Keratinocyte (primary cell): Measurements from ENCODE around the gene DIP2C. TPM values are rescaled to one million over a fixed set of nuclear protein-coding genes. Genes with fewer than 3 reads are reported as not detected.

Experiments used
- DNase-seq: peaks from one replicate; pipeline ENCODE4 v3.0.0-alpha.2; 2011; ENCODE audit warnings: low read depth, missing footprints, low spot score
- FAIRE-seq: peaks from 2 replicates; lab custom pipeline; 2011; peaks lifted over from hg19 to GRCh38; lab: Jason Lieb, UNC
- H2AFZ ChIP-seq: 2 replicates; pipeline ENCODE4 v1.6.0; 2012; ENCODE audit warnings: low read length, control low read depth, inconsistent platforms; ENCODE audit not compliant: control insufficient read depth
- H3K27ac ChIP-seq: 2 replicates; pipeline ENCODE4 v1.5.1; 2011; ENCODE audit warnings: low read length; ENCODE audit not compliant: control insufficient read depth, insufficient read depth
- H3K27me3 ChIP-seq: 3 replicates; pipeline ENCODE4 v1.6.0; 2011; ENCODE audit warnings: low read length; ENCODE audit not compliant: control insufficient read depth, insufficient read depth; ENCODE audit errors: extremely low read depth
- H3K36me3 ChIP-seq, 2 experiments: 2 replicates in 1 of 2; 3 replicates in 1 of 2; pipeline ENCODE4 v1.5.1; 2011; ENCODE audit warnings: low read length in 2 of 2, mild to moderate bottlenecking in 1 of 2; ENCODE audit not compliant: control insufficient read depth in 2 of 2, insufficient read depth in 2 of 2; ENCODE audit errors: extremely low read depth in 1 of 2
- H3K4me1 ChIP-seq: 3 replicates; pipeline ENCODE4 v1.5.1; 2011; ENCODE audit warnings: low read length; ENCODE audit not compliant: control insufficient read depth, insufficient read depth; ENCODE audit errors: extremely low read depth
- H3K4me2 ChIP-seq: 3 replicates; pipeline ENCODE4 v1.6.0; 2011; ENCODE audit warnings: low read depth, low read length; ENCODE audit not compliant: control insufficient read depth, insufficient read depth; ENCODE audit errors: extremely low read depth
- H3K4me3 ChIP-seq, 3 experiments: fragments of 200-600 bp in 1 of 3; sonication (generic) in 1 of 3; 2 replicates in 2 of 3; 3 replicates in 1 of 3; pipeline ENCODE4 v1.5.1; 2011 to 2016; ENCODE audit warnings: low read length in 3 of 3, mild to moderate bottlenecking in 3 of 3, control low read depth in 2 of 3, inconsistent platforms in 1 of 3, low read depth in 1 of 3, mixed read lengths in 1 of 3, mixed run types in 1 of 3, moderate library complexity in 1 of 3; ENCODE audit not compliant: control insufficient read depth in 2 of 3, insufficient read depth in 2 of 3; ENCODE audit errors: extremely low read depth in 1 of 3
- H3K79me2 ChIP-seq: 2 replicates; pipeline ENCODE4 v1.6.0; 2012; ENCODE audit warnings: low read length; ENCODE audit not compliant: control insufficient read depth, insufficient read depth
- H3K9ac ChIP-seq: 3 replicates; pipeline ENCODE4 v1.6.0; 2011; ENCODE audit warnings: low read length; ENCODE audit not compliant: control insufficient read depth, insufficient read depth; ENCODE audit errors: extremely low read depth
- H3K9me1 ChIP-seq: 3 replicates; pipeline ENCODE4 v1.6.0; 2011; ENCODE audit warnings: low read length; ENCODE audit not compliant: control insufficient read depth, insufficient read depth; ENCODE audit errors: extremely low read depth
- H3K9me3 ChIP-seq: 2 replicates; pipeline ENCODE4 v1.5.1; 2012; ENCODE audit warnings: low read depth, low read length; ENCODE audit not compliant: control insufficient read depth
- H4K20me1 ChIP-seq: 3 replicates; pipeline ENCODE4 v1.6.0; 2011; ENCODE audit warnings: low read length; ENCODE audit not compliant: control insufficient read depth, insufficient read depth; ENCODE audit errors: extremely low read depth
- EZH2 ChIP-seq: IDR thresholded peaks from one replicate; pipeline ENCODE4 v1.6.1; 2012; ENCODE audit warnings: inconsistent platforms, mild to moderate bottlenecking, low read length, moderate library complexity
- dilution Hi-C: fragments of 300-500 bp; cut with MboI; formaldehyde crosslinking; loops from one replicate; pipeline ENCODE4 v1.7.0; 2020; ENCODE audit warnings: low sequenced_read_pairs; ENCODE audit not compliant: extremely low pct_ligation_motif_present
- polyA plus RNA-seq, 5 experiments: library from polyadenylated mRNA; depleted of rRNA in 3 of 5; stranded (reverse) in 3 of 5; stranded (forward) in 1 of 5; unstranded in 1 of 5; fragments of >200 nt; gene quantifications; 1 replicate in 1 of 5; 2 replicates in 3 of 5; 3 replicates in 1 of 5; pipeline versions ENCODE4 v1.2.1 to v1.2.3, GENCODE V29; 2011 to 2012; ENCODE audit warnings: missing spikeins in 2 of 5, low read depth in 1 of 5, low replicate concordance in 1 of 5
- small RNA-seq, 3 experiments: library from RNA; depleted of rRNA; stranded (forward); fragments of <200 nt; gene quantifications; one replicate each; pipeline ENCODE3, GENCODE V24; 2012; ENCODE audit warnings: low read depth in 3 of 3, low replicate concordance in 1 of 3; ENCODE audit not compliant: insufficient read length in 3 of 3
- TF ChIP-seq, protein P1 (sequence below), 3 experiments: IDR thresholded peaks in 1 of 3; conservative IDR thresholded peaks in 1 of 3; optimal IDR thresholded peaks in 1 of 3; 2 replicates in 2 of 3; 3 replicates in 1 of 3; pipeline versions ENCODE3 to v1.5.1; 2011; ENCODE audit warnings: low read length in 3 of 3, mild to moderate bottlenecking in 3 of 3, moderate library complexity in 2 of 3, control low read depth in 1 of 3, inconsistent platforms in 1 of 3; ENCODE audit not compliant: insufficient read depth in 2 of 3; ENCODE audit errors: extremely low read depth in 1 of 3

The DIP2C gene
- polyA plus RNA-seq, 1 donor (not counting 4 experiments of a cell fraction or from before 2014, with no cell fraction given), result 1.3 TPM

DNA sequence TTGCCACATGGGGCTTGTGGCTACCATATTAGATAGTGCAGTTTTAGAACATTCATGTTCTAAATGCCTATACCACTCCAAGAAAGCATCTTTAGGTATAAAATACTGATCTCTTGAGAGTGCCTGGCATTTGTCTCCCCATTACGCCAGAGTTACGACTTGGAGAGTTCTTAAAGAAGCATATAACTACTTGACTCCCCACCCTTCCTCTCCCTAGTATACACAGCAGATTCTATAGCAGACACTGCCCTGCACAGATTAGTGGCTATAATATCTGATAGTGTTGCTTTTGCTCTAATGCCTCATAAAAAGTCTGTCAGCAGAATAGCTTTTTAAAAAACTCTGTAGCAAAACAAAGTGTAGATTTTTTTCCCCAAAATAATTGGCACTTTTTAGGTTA, 463.4 kb downstream of the DIP2C start:
- TF ChIP-seq, protein P1, sequence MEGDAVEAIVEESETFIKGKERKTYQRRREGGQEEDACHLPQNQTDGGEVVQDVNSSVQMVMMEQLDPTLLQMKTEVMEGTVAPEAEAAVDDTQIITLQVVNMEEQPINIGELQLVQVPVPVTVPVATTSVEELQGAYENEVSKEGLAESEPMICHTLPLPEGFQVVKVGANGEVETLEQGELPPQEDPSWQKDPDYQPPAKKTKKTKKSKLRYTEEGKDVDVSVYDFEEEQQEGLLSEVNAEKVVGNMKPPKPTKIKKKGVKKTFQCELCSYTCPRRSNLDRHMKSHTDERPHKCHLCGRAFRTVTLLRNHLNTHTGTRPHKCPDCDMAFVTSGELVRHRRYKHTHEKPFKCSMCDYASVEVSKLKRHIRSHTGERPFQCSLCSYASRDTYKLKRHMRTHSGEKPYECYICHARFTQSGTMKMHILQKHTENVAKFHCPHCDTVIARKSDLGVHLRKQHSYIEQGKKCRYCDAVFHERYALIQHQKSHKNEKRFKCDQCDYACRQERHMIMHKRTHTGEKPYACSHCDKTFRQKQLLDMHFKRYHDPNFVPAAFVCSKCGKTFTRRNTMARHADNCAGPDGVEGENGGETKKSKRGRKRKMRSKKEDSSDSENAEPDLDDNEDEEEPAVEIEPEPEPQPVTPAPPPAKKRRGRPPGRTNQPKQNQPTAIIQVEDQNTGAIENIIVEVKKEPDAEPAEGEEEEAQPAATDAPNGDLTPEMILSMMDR (optimal IDR thresholded peaks at IDR 0.05 in 1 of 3, IDR thresholded peaks at IDR 0.05 in 1 of 3, conservative IDR thresholded peaks at IDR 0.05 in 1 of 3; ENCODE audit: extremely low read depth in 1 of 3, insufficient read depth in 2 of 3, low read length in 3 of 3), result no peak
- no peak for TF ChIP-seq EZH2
- no peaks in the 10 kb centered on the region for H3K9me1 ChIP-seq
- no peaks in the 10 kb centered on the region for H3K9me3 ChIP-seq
- H3K4me1 ChIP-seq, result peaks cover 6% of the 10 kb centered on the region
- FAIRE-seq (no peak), DNase-seq (no peak)
- H3K9ac ChIP-seq, result no peak overlapping the region
- no peaks in the 10 kb centered on the region for H3K79me2 ChIP-seq
- H3K36me3 ChIP-seq, result peaks cover 0 to 2% of the 10 kb centered on the region in 2 experiments
- no peaks in the 10 kb centered on the region for H4K20me1 ChIP-seq
- H3K27ac ChIP-seq, result no peak overlapping the region
- no peaks in the 10 kb centered on the region for H3K27me3 ChIP-seq
- H3K4me3 ChIP-seq, result no peak overlapping the region
- no peak overlapping the region for H3K4me2 ChIP-seq
- H2AFZ ChIP-seq, result no peak overlapping the region
- dilution Hi-C loops, result no loop called here

DNA sequence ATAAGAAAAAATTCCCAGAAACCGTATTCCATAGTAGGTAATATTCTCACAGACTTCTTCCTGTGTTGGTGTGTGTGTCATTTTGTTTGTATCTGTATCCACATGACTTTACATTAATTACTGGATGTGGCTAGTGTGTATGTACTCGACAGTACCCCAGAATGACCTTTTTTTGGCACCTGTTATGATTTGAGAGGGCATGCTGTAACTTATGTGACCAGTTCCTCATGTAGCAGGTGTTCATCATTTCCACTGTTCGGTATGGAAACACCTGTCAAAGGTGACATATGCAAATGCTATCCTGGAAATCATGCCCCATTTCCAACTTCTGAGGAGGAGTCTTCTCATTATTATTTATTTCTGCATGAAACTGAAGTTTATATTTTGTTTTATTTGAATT, 464.9 kb downstream of the DIP2C start:
- Histone ChIP-seq H3K36me3 (peaks cover 0 to 3% of the 10 kb centered on the region in 2 experiments), H3K4me1 (peaks cover 10% of the 10 kb centered on the region), H3K9me1 (no peaks in the 10 kb centered on the region), H3K9me3 (no peaks in the 10 kb centered on the region), H3K9ac (no peak overlapping the region), H3K27me3 (no peaks in the 10 kb centered on the region), H3K79me2 (no peaks in the 10 kb centered on the region), H2AFZ (no peak overlapping the region), H3K4me2 (no peak overlapping the region), H3K27ac (no peak overlapping the region), H4K20me1 (no peaks in the 10 kb centered on the region), H3K4me3 (no peak overlapping the region)
- TF ChIP-seq EZH2, result no peak
- TF ChIP-seq, protein P1 (optimal IDR thresholded peaks at IDR 0.05 in 1 of 3, IDR thresholded peaks at IDR 0.05 in 1 of 3, conservative IDR thresholded peaks at IDR 0.05 in 1 of 3; ENCODE audit: extremely low read depth in 1 of 3, insufficient read depth in 2 of 3, low read length in 3 of 3), result no peak
- dilution Hi-C loops, result no loop called here
- DNase-seq (no peak), FAIRE-seq (no peak)

Small RNA genes lying within 50 kb of the gene (small RNA-seq; reads per million reads assigned to genes)
- gene MIR5699 (0.07 to 8.3 (median 4.0) reads per million in 3 experiments), gene RN7SL754P (0 reads per million in 3 experiments), gene RNA5SP298 (0 to 2.0 (median 1.0) reads per million in 3 experiments)

Other genes starting within 250 kb of the DIP2C start
- 34.6 to 46.0 TPM (median 39.4 TPM) in 3 replicates for gene LARP4B, start 242.0 kb upstream of the DIP2C start, polyA plus RNA-seq